GM19438 (cell line): ENCODE results near the gene POU2F3.
"Not testable (repeated sequence)": the region's sequence is repeated elsewhere in the genome, so short reads cannot be mapped to it uniquely, and the experiment has no call there.

ENCODE experiments used
- ATAC-seq: cut with Tn5 transposase; IDR thresholded peaks from one replicate; pipeline ENCODE4 v1.9.1; 2021; ENCODE audit warnings: low read depth; ENCODE audit not compliant: unreplicated experiment

POU2F3 gene

GRCh38 chr11:120248551-120249278 is 8.8 kb downstream of the POU2F3 start:
- peak; percentile 54 for ATAC-seq

- no peak for ATAC-seq
Observed at GRCh38 chr11:120249279-120250262, 9.6 kb downstream of the POU2F3 start.

DNA sequence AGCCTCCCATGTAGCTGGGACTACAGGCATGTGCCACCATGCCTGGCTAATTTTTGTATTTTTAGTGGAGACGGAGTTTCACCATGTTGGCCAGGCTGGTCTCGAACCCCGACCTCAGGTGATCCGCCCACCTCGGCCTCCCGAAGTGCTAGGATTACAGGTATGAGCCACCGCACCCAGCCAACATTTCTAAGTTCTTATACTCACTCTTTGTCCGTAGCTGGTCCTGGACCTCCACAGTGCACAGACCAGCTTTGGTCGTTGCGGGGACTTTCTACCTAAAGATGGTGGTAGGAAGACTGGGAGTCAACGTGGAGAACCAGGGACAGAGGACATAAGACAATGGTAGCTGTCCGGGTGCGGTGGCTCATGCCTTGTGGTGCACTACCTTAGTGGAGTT is 13.4 kb downstream of the POU2F3 start:
- ATAC-seq = not testable (repeated sequence)

GRCh38 chr11:120254788-120255518 is 15.0 kb downstream of the POU2F3 start:
- ATAC-seq = no peak

- ATAC-seq = no peak
Observed at GRCh38 chr11:120255519-120255866, 15.6 kb downstream of the POU2F3 start.

DNA sequence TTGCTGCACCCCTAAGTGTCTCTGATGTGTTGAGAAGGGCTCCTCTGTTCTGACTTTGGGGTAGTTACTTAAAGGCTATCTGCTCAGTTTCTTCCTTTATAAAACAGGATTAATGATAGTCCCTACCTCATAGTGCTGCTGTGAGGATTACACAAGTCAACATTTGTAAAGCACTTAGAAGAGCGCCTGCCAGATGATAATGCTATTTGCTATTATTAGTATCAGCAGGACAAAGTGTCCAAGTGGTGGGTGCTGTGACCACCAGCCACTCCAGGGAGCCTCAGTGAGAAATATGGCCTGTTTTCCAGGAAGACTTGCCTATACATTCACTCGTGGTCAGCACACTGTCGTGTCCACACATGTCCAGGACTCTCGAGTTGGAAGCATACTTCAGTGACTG is 16.2 kb downstream of the POU2F3 start:
- ATAC-seq = no peak

DNA sequence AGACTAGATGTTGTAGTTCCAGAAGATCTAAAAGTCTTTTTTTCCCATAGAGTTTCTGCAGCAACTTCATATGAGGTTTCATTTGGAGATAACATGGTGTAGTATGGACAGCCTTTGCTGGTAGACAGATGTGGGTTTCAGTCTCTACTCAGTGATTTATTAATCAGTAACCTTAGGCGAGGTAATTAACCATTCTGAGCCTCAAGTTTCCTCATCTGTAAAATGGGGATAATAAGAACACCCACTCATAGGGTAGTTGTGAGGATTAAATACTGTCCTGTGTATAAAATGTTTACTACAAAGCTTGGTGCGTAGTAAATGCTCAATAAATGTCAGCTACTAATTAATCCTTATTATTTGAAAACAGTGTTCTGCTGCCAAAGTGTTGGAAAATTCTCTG is 16.8 kb downstream of the POU2F3 start:
- ATAC-seq = no peak

DNA sequence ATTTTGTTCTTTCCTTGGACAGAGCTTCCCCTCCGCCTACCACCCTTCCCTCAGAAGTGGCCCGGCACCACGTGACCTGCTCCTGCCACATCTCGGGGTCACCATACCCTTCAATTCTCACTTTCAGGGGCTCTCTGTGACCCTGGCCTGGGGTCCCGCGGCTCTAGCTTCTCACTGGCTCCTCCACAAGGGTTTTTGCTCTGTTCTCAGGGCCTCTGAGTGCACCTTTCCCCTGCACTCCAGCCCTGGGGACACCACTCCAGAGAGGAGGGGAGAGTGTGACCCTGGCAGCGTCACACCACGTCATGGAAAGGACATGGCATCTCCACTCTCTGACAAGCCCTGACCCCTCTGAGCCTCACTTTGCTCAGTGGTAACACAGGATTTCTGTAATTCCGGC is 17.4 kb downstream of the POU2F3 start:
- no peak for ATAC-seq

GRCh38 chr11:120258661-120259060 is 18.7 kb downstream of the POU2F3 start:
- ATAC-seq = no peak

DNA sequence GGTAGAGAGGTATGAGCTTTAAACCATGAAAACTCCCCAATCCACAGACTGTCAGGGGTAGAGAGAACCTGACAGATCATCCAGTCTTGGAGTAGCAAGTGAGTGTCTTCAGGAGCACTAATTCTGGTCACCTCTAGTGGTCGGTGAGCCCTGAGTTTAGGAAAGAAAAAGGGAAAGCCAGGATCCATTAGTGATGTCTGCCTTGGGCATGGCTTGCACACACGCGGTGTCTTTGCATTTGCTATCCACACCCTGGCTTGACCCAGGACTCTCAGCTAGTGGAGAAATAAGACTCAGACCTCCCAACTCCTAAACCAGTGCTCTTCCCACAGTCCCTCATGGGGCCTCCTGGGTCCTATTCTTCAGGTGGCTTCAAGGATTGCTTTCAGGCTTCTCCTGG is 19.3 kb downstream of the POU2F3 start:
- ATAC-seq = no peak

DNA sequence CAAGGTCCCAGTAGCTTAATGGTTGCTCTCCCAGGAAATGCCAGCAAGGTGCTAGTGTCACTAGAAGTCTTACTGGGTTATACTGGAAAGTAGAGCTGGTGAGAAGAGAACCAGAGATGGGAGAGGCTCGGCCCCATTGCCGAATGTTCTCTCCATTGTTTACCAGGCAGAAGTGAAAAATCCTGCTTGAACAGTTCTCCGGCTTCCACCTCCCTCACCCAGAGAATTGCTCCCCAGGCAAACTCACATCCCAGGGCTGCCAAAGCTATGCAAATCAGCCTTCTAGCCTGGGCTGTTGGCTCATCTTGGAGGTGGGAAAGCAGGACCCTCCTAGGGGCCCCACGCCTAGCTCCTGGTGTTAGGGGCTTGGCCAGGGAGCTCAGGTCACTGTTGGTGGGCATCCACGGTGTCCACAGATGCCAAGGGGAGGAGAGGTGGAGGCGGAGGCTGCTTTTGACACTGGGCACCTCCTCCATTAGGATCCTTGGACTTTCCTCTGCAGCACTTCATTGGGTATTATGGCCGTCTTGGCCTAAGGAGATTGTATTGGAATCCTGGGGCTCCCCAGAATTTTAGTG is 20.1 kb downstream of the POU2F3 start:
- ATAC-seq = no peak

GRCh38 chr11:120260616-120261015 is 20.7 kb downstream of the POU2F3 start:
- no peak for ATAC-seq

DNA sequence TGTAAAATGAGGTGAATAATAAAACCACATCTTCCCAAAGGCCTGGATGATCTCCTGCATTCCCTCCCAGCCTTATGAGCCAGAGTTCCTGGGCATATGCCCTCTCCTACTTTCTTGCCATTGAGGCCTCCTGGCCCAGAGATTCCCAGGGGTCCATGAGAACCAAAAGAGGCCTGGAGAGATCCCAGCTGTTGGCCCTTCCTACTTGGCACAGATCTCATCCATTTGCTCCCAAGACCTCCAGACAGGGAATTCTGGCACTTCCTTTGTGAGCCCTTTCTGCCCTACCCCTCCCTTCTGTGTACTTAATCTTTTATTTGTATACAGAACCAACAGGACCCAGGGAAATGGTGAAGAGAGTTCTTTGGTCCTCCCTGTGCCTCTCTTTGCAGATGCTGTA is 21.4 kb downstream of the POU2F3 start:
- ATAC-seq = no peak

- ATAC-seq = no peak
Observed at GRCh38 chr11:120261931-120262330, 22.0 kb downstream of the POU2F3 start.

- ATAC-seq = no peak
Observed at GRCh38 chr11:120267319-120267718, 27.4 kb downstream of the POU2F3 start.

DNA sequence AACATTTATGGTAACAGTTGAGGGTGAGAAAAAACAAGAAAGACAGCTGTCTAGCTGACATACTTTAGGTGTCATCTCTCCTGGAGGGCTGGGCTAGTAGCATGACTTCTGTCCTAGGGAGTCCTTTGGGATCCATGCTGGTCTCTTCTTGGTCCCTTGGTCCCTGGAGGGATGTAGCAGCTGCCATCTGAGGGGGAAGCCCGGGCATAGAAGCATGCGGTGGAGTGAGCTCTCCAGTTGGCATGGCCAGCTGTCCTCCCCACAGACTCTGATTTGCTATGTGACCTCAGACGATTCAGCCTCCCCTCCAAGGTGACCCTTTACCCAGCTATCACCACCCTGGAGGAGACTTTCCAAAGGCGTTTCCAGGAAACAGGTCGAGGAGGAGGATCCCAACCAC is 28.7 kb downstream of the POU2F3 start:
- ATAC-seq = no peak

- no peak for ATAC-seq
Observed at GRCh38 chr11:120270386-120270785, 30.4 kb downstream of the POU2F3 start.

DNA sequence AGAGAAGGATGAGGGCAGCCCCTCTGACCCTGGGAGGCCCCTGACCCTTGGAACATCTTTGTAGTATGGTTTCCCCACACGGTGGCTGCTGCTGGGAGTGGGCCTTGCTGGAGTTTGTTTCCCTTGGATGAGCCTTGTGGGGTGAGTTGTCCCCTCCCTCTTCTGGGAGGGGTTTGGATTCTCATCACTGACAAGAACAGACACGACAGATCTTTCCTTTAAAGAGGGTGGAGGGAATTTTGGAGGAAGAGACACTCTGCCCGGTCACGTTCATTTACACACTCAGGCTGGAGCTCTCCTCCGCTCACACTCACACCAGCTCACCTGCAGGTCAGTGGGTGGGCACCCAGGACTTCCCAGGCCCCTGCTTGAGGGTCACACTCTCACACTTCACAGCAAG is 31.7 kb downstream of the POU2F3 start:
- ATAC-seq = no peak

GRCh38 chr11:120272303-120272702 is 32.4 kb downstream of the POU2F3 start:
- ATAC-seq = no peak

GRCh38 chr11:120273432-120273831 is 33.5 kb downstream of the POU2F3 start:
- ATAC-seq = no peak

DNA sequence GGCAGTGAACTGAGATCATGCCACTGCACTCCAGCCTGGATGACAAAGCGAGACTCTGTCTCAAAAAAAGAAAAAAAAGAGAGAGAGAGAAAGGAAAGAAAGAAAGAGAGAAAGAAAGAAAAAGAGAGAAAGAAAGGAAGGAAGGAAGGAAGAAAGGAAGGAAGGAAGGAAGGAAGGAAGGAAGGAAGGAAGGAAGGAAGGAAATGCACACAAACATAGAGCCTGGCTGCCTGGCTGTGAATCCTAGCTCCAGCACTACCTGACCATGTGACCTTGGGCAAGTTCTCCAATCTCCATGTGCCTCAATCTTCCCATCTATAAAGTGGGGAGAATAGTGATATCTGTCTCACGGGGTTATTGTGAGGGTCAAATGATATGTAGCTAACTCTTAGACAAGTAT is 34.0 kb downstream of the POU2F3 start:
- not testable (repeated sequence) for ATAC-seq
